Spinal cord (tissue), 10 donors: ENCODE measurements around the gene TMEM132D. TPM values are rescaled to one million over a fixed set of nuclear protein-coding genes. Genes with fewer than 3 reads are reported as not detected.
"Not testable (repeated sequence)": the region's sequence is repeated elsewhere in the genome, so short reads cannot be mapped to it uniquely, and the experiment has no call there.

Experiments used
- DNase-seq, 6 donors: peaks; one replicate each; pipeline versions ENCODE4 v3.0.0 to v3.0.0-alpha.2; 2013 to 2015; ENCODE audit warnings: low spot score in 6 of 6, low read depth in 4 of 6
- H3K27ac ChIP-seq: one replicate; pipeline ENCODE4 v1.5.1; 2013; ENCODE audit warnings: low read depth, low read length, control low read depth
- H3K27me3 ChIP-seq: one replicate; pipeline ENCODE4 v1.6.1; 2013; ENCODE audit warnings: low read length; ENCODE audit not compliant: control insufficient read depth, insufficient read depth
- H3K36me3 ChIP-seq: one replicate; pipeline ENCODE4 v1.6.1; 2013; ENCODE audit warnings: low read length; ENCODE audit not compliant: control insufficient read depth, insufficient read depth
- H3K4me1 ChIP-seq: one replicate; pipeline ENCODE4 v1.6.1; 2013; ENCODE audit warnings: low read length; ENCODE audit not compliant: control insufficient read depth, insufficient read depth
- H3K4me3 ChIP-seq: one replicate; pipeline ENCODE4 v1.5.1; 2013; ENCODE audit warnings: low read depth, low read length, control low read depth
- H3K9me3 ChIP-seq: one replicate; pipeline ENCODE4 v1.6.1; 2013; ENCODE audit warnings: low read length; ENCODE audit not compliant: control insufficient read depth, insufficient read depth
- WGBS: methylation state at CpG from one replicate; pipeline ENCODE4 v1.1.5; 2013; ENCODE audit warnings: missing lambda C conversion rate; ENCODE audit not compliant: insufficient coverage; 5-methylcytosine and 5-hydroxymethylcytosine counted together
- polyA plus RNA-seq, 2 donors: library from polyadenylated mRNA; unstranded; fragments of 120-200 nt; gene quantifications; one replicate each; pipeline ENCODE4 v1.2.1, GENCODE V29; 2013; ENCODE audit not compliant: insufficient read length in 2 of 2
- small RNA-seq: library from RNA; depleted of rRNA; stranded (forward); fragments of <200 nt; gene quantifications from one replicate; pipeline ENCODE3, GENCODE V24; 2014; ENCODE audit warnings: low replicate concordance
- total RNA-seq, 2 donors: library from RNA; depleted of rRNA in 1 of 2; stranded (reverse); fragments of 120-200 nt in 1 of 2; fragments of >200 nt in 1 of 2; gene quantifications; one replicate each; pipeline versions ENCODE4 v1.2.3 to v1.2.4, GENCODE V29; 2013 to 2014
- donor health status: healthy.

The TMEM132D gene
- total and polyA plus RNA-seq, 4 donors, result 4.7 to 15.7 (median 12.6) TPM

DNA sequence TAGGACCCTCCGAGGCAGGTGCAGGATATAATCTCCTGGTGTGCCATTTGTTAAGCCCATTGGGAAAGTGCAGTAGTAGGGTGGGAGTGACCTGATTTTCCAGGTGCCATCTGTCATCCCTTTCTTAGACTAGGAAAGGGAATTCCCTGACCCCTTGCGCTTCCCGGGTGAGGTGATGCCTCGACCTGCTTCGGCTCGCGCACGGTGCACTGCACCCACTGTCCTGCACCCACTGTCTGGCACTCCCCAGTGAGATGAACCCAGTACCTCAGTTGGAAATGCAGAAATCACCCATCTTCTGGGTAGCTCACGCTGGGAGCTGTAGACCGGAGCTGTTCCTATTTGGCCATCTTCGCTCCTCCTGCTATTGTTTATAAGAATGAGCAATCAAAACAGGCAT, 860.5 kb downstream of the TMEM132D start:
- H3K4me3 ChIP-seq, H3K27ac ChIP-seq, H3K36me3 ChIP-seq, H3K9me3 ChIP-seq, H3K27me3 ChIP-seq, DNase-seq, H3K4me1 ChIP-seq: not testable (repeated sequence)
- WGBS, result 93% methylated on average over 10 of the region's 11 CpGs

DNA sequence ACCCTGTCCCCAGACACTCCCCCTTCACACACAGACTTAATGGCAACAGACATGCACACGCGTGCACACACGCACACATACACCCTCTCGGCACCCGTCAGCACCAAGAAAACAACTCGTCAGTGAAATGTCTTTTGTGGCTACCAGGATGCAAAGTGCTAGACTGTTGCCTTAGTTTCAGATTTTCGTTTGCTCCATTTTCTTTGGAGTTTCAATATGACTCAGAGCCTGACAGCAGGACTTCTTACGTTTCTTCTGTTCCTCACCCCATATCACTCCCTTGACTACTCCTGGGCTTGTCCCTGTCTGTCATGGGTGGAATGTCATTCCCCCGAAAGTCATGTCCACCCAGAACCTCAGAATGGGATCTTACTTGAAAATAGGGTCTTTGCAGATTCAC, 867.7 kb downstream of the TMEM132D start:
- H3K4me3 ChIP-seq, result no peak overlapping the region
- DNase-seq, result no peak
- no peak overlapping the region for H3K27ac ChIP-seq
- no peaks in the 10 kb centered on the region for H3K36me3 ChIP-seq
- no peaks in the 10 kb centered on the region for H3K27me3 ChIP-seq
- H3K9me3 ChIP-seq, result no peaks in the 10 kb centered on the region
- 88% methylated on average over 9 of the region's 9 CpGs for WGBS
- H3K4me1 ChIP-seq, result no peaks in the 10 kb centered on the region

DNA sequence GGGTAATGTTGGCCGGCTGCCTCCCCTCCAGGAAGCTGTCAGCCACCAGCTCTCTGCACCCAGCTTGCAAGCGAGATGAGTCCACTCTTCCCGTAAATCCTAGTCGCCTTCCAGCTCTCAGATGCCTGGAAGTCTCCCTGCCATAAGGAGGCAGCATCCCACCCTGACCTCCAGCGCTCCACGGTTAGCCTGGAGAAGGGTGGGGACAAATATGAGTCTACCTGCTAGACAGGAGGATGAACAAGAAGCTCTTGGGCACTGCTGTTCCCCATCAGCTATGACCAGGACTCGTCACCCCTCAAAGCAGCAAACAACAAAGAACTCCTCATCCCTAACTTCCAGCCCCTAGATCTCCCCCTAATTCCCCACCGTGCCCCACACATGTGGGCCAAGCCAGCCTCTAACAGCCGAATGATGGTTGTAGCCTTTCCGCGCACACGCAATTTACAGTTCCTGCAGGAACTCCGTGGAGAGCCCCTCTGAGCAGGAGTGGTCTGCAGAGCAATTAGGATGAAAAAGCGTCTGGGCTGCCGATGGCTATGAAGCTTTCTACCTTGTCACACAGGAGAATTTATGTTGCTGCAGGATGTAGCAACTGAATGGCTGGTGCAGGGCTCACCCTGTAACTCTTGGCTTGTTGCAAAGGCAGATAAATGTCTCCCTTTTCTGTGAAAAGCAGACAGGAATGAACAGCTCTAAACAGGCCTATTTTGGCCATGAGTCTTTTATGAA, 869.1 kb downstream of the TMEM132D start:
- H3K9me3 ChIP-seq, result no peaks in the 10 kb centered on the region
- WGBS, result 37% methylated on average over 9 of the region's 15 CpGs
- no peak overlapping the region for H3K27ac ChIP-seq
- no peak overlapping the region for H3K4me3 ChIP-seq
- no peaks in the 10 kb centered on the region for H3K36me3 ChIP-seq
- H3K4me1 ChIP-seq, result no peaks in the 10 kb centered on the region
- peak in 1 of 6 donors; percentile 85 for DNase-seq
- no peaks in the 10 kb centered on the region for H3K27me3 ChIP-seq

DNA sequence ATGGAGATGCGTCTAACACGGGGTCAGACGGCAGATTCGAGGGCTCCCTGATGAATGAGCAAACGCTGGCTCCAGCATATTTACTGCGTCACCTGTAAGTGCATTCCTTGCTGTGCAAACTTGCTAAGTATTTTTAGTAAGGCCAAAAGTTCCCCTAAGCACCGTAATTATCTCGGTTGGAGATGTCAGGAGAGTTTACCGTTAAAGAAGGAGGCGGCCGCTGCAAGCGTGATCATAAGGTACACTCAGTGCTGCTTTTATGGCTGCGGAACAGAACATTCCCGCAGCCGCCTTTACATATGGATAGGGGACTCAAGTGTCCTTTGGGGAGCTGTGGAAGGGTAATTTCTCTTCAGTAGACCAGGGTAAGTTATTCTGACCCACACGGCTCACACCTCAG, 875.0 kb downstream of the TMEM132D start:
- peak in 1 of 6 donors; percentile 76 for DNase-seq
- 38% methylated on average over 15 of the region's 16 CpGs for WGBS

DNA sequence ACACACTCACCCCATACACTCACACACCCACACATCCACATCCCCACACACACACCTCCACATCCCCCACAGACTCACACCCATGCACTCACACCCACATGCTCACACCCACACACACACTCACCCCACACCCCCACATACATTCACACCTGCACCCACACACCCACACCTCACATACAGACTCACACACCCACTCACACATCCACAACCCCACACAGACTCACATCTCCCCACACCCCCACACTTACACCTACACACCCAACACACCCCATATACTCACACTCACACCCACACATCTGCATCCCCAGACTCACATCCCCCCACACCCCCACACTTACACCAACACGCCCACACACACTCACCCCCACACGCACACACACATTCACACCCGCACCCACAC, 878.8 kb downstream of the TMEM132D start:
- DNase-seq, result no peak
- no peaks in the 10 kb centered on the region for H3K27me3 ChIP-seq
- no peak overlapping the region for H3K27ac ChIP-seq
- peaks cover 2% of the 10 kb centered on the region for H3K9me3 ChIP-seq
- no peaks in the 10 kb centered on the region for H3K36me3 ChIP-seq
- 87% methylated on average over 3 of the region's 3 CpGs for WGBS
- H3K4me3 ChIP-seq, result no peak overlapping the region
- H3K4me1 ChIP-seq, result no peaks in the 10 kb centered on the region

More for the DNA sequence above, 875.0 kb downstream of the TMEM132D start:
- no peaks in the 10 kb centered on the region for H3K9me3 ChIP-seq
- no peaks in the 10 kb centered on the region for H3K4me1 ChIP-seq
- no peaks in the 10 kb centered on the region for H3K27me3 ChIP-seq
- no peak overlapping the region for H3K27ac ChIP-seq
- H3K4me3 ChIP-seq, result no peak overlapping the region
- no peaks in the 10 kb centered on the region for H3K36me3 ChIP-seq

Small RNA genes within 50 kb of the gene (small RNA-seq; reads per million reads assigned to genes)
- gene RF02271, result not detected
